GM23248 (cell line): ENCODE measurements around the gene EHD4. TPM values are rescaled to one million over a fixed set of nuclear protein-coding genes. Genes with fewer than 3 reads are reported as not detected.

Experiments
- DNase-seq: peaks from one replicate; pipeline ENCODE4 v3.0.0-alpha.2; 2015
- H2AFZ ChIP-seq: fragments of 200-600 bp; sonication (generic); 2 replicates; pipeline ENCODE4 v1.6.1; 2016; ENCODE audit warnings: antibody characterized with exemption
- H3F3A ChIP-seq: fragments of 200-600 bp; sonication (generic); 2 replicates; pipeline ENCODE4 v1.6.1; 2016; ENCODE audit warnings: mild to moderate bottlenecking, antibody characterized with exemption, mixed run types; ENCODE audit not compliant: insufficient read depth
- H3K27ac ChIP-seq: fragments of 200-600 bp; sonication (generic); 2 replicates; pipeline ENCODE4 v1.5.1; 2016; ENCODE audit warnings: mild to moderate bottlenecking
- H3K27me3 ChIP-seq: fragments of 200-600 bp; sonication (generic); replicated peaks from 2 replicates; pipeline ENCODE4 v1.6.1; 2016; ENCODE audit warnings: mild to moderate bottlenecking; ENCODE audit not compliant: insufficient read depth
- H3K36me3 ChIP-seq: fragments of 200-600 bp; sonication (generic); 2 replicates; pipeline ENCODE4 v1.6.1; 2016; ENCODE audit warnings: low read depth, mild to moderate bottlenecking
- H3K4me1 ChIP-seq: fragments of 200-600 bp; sonication (generic); 2 replicates; pipeline ENCODE4 v1.6.1; 2016; ENCODE audit warnings: mild to moderate bottlenecking; ENCODE audit not compliant: insufficient read depth
- H3K4me2 ChIP-seq: fragments of 200-600 bp; sonication (generic); one replicate; pipeline ENCODE4 v1.6.1; 2016; ENCODE audit warnings: mild to moderate bottlenecking; ENCODE audit not compliant: unreplicated experiment
- H3K4me3 ChIP-seq: fragments of 200-600 bp; sonication (generic); 2 replicates; pipeline ENCODE4 v1.5.1; 2016; ENCODE audit warnings: mild to moderate bottlenecking
- H3K79me2 ChIP-seq: fragments of 200-600 bp; sonication (generic); 2 replicates; pipeline ENCODE4 v1.6.1; 2016; ENCODE audit warnings: mild to moderate bottlenecking; ENCODE audit not compliant: insufficient read depth
- H3K9ac ChIP-seq: fragments of 200-600 bp; sonication (generic); 2 replicates; pipeline ENCODE4 v1.6.1; 2016; ENCODE audit warnings: mild to moderate bottlenecking
- H3K9me2 ChIP-seq: fragments of 200-600 bp; sonication (generic); 2 replicates; pipeline ENCODE4 v1.6.1; 2016; ENCODE audit warnings: mixed run types, mild to moderate bottlenecking, moderate library complexity; ENCODE audit not compliant: insufficient read depth
- H3K9me3 ChIP-seq: fragments of 200-600 bp; sonication (generic); one replicate; pipeline ENCODE4 v1.6.1; 2017; ENCODE audit warnings: low read depth
- H4K20me1 ChIP-seq: fragments of 200-600 bp; sonication (generic); 2 replicates; pipeline ENCODE4 v1.6.0; 2016; ENCODE audit not compliant: insufficient read depth
- EZH2 ChIP-seq: fragments of 200-600 bp; sonication (generic); IDR thresholded peaks from 2 replicates; pipeline ENCODE4 v1.6.1; 2018; ENCODE audit warnings: antibody characterized with exemption, mild to moderate bottlenecking; ENCODE audit not compliant: insufficient read depth, poor library complexity, severe bottlenecking
- EZH2phosphoT487 ChIP-seq: fragments of 200-600 bp; sonication (generic); IDR thresholded peaks from 2 replicates; pipeline ENCODE4 v1.6.1; 2018; ENCODE audit warnings: antibody characterized with exemption, moderate library complexity, mild to moderate bottlenecking, low read depth; ENCODE audit not compliant: insufficient read depth
- WGBS, 2 experiments: methylation state at CpG; one replicate each; pipeline ENCODE4 v1.1.6; 2015 to 2017; ENCODE audit warnings: low lambda C conversion rate in 2 of 2, low coverage in 1 of 2; ENCODE audit errors: missing lambda C conversion rate in 2 of 2; 5-methylcytosine and 5-hydroxymethylcytosine counted together
- in situ Hi-C: fragments of 300-500 bp; cut with MboI; formaldehyde crosslinking; loops from 2 replicates; pipeline ENCODE4 v1.15.0; 2020
- polyA plus RNA-seq: library from polyadenylated mRNA; unstranded; fragments of >200 nt; fragmentation: Nextera tagmentation; extraction: Ambion mirVana; gene quantifications from 2 replicates; pipeline ENCODE4 v1.2.1, GENCODE V29; 2016
- total RNA-seq: library from RNA; depleted of rRNA; stranded (reverse); fragments of >200 nt; shearing (Covaris generic); gene quantifications from 2 replicates; pipeline ENCODE4 v1.2.3, GENCODE V29; 2014

The EHD4 gene
- total and polyA plus RNA-seq, 2 experiments from 2014 or later: 17.7 to 18.7 TPM

DNA sequence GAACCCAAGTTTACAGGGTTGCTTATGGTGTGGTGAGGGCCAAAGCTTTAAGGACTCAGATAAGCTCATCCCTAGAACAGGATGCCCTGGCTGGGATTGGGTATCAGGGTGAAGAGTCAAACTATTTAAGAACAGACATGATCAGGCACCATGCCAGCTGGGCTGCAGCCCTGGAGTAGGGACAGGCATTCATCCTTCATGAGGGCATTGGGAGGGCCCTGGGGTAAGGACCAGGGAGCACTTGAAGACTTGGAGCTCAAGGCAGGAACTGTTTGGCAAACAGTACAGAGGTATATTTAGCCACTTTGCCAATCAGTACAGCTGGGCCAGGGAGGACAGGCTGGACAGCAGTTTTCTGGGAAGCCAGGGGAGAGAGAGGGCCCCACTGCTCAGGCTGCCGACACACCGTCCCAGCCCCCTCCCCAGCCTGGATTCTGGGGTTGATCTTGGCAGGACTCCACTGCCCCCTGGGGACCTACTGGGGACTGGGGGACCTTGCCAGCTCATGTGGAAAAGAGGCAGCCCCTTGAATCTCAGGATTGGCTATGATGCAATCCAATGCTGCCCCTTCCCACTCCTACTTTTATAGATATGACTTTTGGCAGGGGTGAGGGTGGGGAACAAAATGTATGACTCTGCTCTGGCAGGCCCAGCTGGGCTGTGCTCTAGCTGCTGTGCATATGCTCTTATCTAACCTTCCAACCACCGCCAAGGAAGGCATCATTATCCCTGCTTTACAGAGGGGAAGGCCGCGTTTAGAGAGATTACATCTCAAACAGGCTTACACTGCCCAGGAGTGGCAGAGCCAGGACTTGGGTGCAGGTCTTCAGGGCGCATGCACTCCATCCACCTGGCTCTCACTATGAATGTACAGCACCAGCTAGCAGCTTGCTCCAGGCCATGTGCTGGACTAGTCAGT, 46.2 kb upstream of the EHD4 start:
- H3K9me3 ChIP-seq: no peaks in the 10 kb centered on the region
- no peak overlapping the region for H3K27ac ChIP-seq
- in situ Hi-C loops: no loop called here
- no peaks in the 10 kb centered on the region for H3K9me2 ChIP-seq
- DNase-seq: no peak
- no peak overlapping the region for H2AFZ ChIP-seq
- H3K4me1 ChIP-seq: no peaks in the 10 kb centered on the region
- H3K9ac ChIP-seq: no peak overlapping the region
- no peak overlapping the region for H3K4me2 ChIP-seq
- no peaks in the 10 kb centered on the region for H4K20me1 ChIP-seq
- no peak for TF ChIP-seq EZH2
- TF ChIP-seq EZH2phosphoT487: no peak
- H3K79me2 ChIP-seq: no peaks in the 10 kb centered on the region
- H3F3A ChIP-seq: no peaks in the 10 kb centered on the region
- peaks cover 31% of the 10 kb centered on the region for H3K27me3 ChIP-seq
- H3K36me3 ChIP-seq: no peaks in the 10 kb centered on the region
- WGBS, 2 experiments: 55 to 61% methylated on average over 6 of the region's 6 CpGs
- H3K4me3 ChIP-seq: no peak overlapping the region

DNA sequence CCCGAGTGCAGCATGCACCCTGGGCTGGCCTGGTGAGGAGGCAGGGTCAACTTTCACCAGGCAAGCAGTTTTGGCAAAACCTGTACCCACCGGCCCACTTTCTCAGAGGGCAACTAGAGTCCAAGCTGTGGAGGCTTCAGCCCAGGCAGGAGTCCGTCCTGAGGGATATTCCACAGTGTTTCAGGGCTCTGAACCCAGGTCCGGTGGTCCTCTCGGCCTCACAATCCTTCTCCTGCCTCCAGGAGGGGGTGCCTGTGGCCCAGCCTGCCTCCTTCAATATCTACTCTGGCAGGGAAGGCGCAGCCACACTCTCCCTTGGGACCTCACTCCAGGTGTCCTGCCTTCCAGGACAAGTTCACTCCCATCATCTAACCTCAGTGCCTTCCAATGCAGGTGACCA, 44.6 kb upstream of the EHD4 start:
- Histone ChIP-seq H3F3A (no peaks in the 10 kb centered on the region), H3K36me3 (no peaks in the 10 kb centered on the region), H3K9me3 (no peaks in the 10 kb centered on the region), H4K20me1 (no peaks in the 10 kb centered on the region), H3K4me1 (no peaks in the 10 kb centered on the region), H3K4me3 (no peak overlapping the region), H2AFZ (no peak overlapping the region), H3K27me3 (peaks cover 24% of the 10 kb centered on the region), H3K9ac (no peak overlapping the region), H3K79me2 (no peaks in the 10 kb centered on the region), H3K4me2 (no peak overlapping the region), H3K27ac (no peak overlapping the region), H3K9me2 (no peaks in the 10 kb centered on the region)
- 60 to 61% methylated on average over 6 of the region's 6 CpGs for WGBS, 2 experiments
- no peak for DNase-seq
- in situ Hi-C loops: no loop called here
- TF ChIP-seq EZH2: no peak

DNA sequence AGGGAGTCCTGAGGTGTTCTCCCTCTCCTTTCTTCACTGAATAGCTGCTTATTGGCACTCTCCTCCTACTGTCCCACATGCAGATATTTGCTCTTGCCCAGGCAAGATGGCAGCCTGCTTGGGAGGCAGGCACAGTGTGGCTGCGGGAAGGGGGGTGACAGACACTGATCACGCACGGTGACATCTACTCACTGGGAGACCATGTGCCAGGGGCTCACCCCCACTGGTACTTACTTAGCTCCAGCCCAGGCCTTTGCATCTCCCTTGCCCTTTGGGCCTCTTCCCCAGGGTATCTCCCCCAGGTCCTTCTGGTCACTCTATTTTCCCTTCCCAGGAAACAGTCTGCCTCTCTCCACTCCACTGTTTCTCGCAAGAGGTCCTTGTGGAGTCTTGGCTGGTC, 42.0 kb upstream of the EHD4 start:
- no peaks in the 10 kb centered on the region for H3K9me3 ChIP-seq
- 82 to 85% methylated on average over 4 of the region's 4 CpGs for WGBS, 2 experiments
- H4K20me1 ChIP-seq: no peaks in the 10 kb centered on the region
- no peak for DNase-seq
- peaks cover 24% of the 10 kb centered on the region for H3K27me3 ChIP-seq
- TF ChIP-seq EZH2 (no peak), EZH2phosphoT487 (no peak)
- H3K79me2 ChIP-seq: no peaks in the 10 kb centered on the region
- no peak overlapping the region for H3K4me2 ChIP-seq
- no peaks in the 10 kb centered on the region for H3F3A ChIP-seq
- H3K4me1 ChIP-seq: no peaks in the 10 kb centered on the region
- in situ Hi-C loops: no loop called here
- H3K9me2 ChIP-seq: no peaks in the 10 kb centered on the region
- no peak overlapping the region for H3K27ac ChIP-seq
- no peak overlapping the region for H3K9ac ChIP-seq
- no peak overlapping the region for H3K4me3 ChIP-seq
- no peaks in the 10 kb centered on the region for H3K36me3 ChIP-seq
- H2AFZ ChIP-seq: no peak overlapping the region

DNA sequence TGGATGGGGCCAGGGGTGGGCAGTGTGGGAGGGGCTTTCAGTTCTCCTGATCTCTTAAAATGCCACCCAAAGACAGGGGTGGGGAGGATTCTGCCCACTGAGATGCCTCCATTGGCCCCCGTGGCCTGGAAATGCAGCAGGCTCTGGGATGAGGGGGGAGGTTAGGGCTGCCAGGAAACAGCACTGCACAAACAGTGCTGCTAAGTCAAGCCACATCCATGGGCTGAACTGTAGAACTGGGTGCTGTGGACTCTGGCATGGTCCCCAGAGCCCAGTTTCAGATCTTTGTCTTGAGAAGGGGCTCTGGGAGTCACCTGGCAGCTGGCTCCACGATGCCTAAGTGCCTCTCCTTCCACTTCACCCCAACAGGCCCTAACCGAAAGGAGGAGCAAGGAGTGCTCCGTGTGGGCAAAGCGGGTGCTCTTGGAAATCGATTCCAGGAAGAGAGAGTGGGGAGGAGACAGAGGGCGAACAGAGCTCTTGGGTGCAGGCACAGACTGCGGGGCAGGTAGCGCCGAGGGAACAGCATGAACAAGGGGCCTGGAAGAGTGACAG, 40.6 kb upstream of the EHD4 start:
- TF ChIP-seq EZH2: no peak
- TF ChIP-seq EZH2phosphoT487: no peak
- H3K27ac ChIP-seq: no peak overlapping the region
- WGBS, 2 experiments: 71 to 76% methylated on average over 10 of the region's 10 CpGs
- H2AFZ ChIP-seq: no peak overlapping the region
- H3K36me3 ChIP-seq: no peaks in the 10 kb centered on the region
- peaks cover 20% of the 10 kb centered on the region for H3K27me3 ChIP-seq
- H3K9ac ChIP-seq: no peak overlapping the region
- in situ Hi-C loops: no loop called here
- no peaks in the 10 kb centered on the region for H3K4me1 ChIP-seq
- no peaks in the 10 kb centered on the region for H3K9me2 ChIP-seq
- DNase-seq: no peak
- H3F3A ChIP-seq: no peaks in the 10 kb centered on the region
- no peaks in the 10 kb centered on the region for H3K9me3 ChIP-seq
- no peak overlapping the region for H3K4me2 ChIP-seq
- H3K79me2 ChIP-seq: no peaks in the 10 kb centered on the region
- no peaks in the 10 kb centered on the region for H4K20me1 ChIP-seq
- no peak overlapping the region for H3K4me3 ChIP-seq
